GM12864 (cell line): ENCODE results near the gene ADM.
"Not testable (repeated sequence)": the region's sequence is repeated elsewhere in the genome, so short reads cannot be mapped to it uniquely, and the experiment has no call there.

Experiments
- DNase-seq: peaks from one replicate; pipeline ENCODE4 v3.0.0-alpha.2; 2011; ENCODE audit warnings: low read depth
- H3K4me3 ChIP-seq: 2 replicates; pipeline ENCODE4 v1.5.1; 2011; ENCODE audit warnings: mild to moderate bottlenecking, low read depth, low read length, control low read depth
- CTCF ChIP-seq: IDR thresholded peaks from 2 replicates; pipeline ENCODE4 v1.5.1; 2011; ENCODE audit warnings: low read depth, mild to moderate bottlenecking, moderate library complexity, low read length, control low read depth, inconsistent platforms; ENCODE audit errors: missing control alignments

Gene ADM, protein sequence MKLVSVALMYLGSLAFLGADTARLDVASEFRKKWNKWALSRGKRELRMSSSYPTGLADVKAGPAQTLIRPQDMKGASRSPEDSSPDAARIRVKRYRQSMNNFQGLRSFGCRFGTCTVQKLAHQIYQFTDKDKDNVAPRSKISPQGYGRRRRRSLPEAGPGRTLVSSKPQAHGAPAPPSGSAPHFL

GRCh38 chr11:10304495-10305261 is at the start of gene ADM:
ADM (plus strand) TSS chr11:10305073; CDS start chr11:10305701, 628 bp downstream.
- peak within 1 kb of the TSS; percentile 74 for H3K4me3 ChIP-seq
- no peak for DNase-seq
- TF ChIP-seq CTCF: peak; percentile 49

GRCh38 chr11:10255388-10256125 is 49.3 kb upstream of the ADM start:
- no peak for DNase-seq
- H3K4me3 ChIP-seq: no peak overlapping the region
- TF ChIP-seq CTCF: no peak

DNA sequence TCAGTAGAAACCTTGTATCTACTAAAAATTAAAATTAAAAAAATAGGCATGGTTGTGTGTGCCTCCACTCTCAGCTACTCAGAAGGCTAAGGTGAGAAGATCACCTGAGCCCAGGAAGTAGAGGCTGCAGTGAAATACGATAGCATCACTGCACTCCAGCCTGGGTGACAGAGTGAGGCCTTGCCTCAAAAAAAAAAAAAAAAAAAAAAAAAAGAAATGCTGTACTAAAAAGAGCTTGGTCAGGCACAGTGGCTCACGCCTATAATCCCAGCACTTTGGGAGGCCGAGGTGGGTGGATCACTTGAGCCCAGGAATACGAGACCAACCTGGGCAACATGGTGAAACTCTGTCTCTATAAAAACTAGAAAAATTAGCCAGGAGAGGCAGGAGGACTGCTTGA is 47.4 kb upstream of the ADM start:
- H3K4me3 ChIP-seq: no peak overlapping the region
- no peak for TF ChIP-seq CTCF
- DNase-seq: no peak

DNA sequence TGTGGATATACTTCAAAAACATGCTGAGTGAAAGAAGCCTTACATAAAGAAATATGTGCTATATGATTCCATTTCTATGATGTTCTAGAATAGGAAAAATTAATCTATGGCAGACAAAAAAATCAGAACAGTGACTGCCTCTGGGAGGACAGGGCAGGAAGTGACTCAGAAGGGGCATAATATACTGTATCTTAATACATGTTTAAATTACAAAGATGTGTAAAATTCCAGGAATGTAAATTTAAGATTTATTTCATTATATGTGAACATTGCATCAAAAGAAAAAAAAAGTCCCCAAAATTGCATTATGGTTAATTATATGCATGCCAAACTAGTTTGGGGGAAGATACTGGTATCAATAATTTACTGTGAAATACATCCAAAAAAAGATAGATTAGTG is 43.1 kb upstream of the ADM start:
- no peak for TF ChIP-seq CTCF
- H3K4me3 ChIP-seq: no peak overlapping the region
- no peak for DNase-seq

- no peak for DNase-seq
- no peak for TF ChIP-seq CTCF
- H3K4me3 ChIP-seq: no peak overlapping the region
Observed at GRCh38 chr11:10263929-10264328, 40.9 kb upstream of the ADM start.

DNA sequence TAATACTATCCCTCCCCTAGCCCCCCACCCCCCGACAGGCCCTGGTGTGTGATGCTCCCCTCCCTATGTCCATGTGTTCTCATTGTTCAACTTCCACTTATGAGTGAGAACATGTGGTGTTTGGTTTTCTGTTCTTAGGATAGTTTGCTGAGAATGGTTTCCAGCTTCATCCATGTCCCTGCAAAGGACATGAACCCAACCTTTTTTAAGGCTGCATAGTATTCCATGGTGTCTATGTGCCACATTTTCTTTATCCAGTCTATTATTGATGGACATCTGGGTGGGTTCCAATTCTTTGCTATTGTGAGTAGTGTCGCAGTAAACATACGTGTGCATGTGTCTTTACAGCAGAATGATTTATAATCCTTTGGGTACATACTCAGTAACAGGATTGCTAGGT is 40.2 kb upstream of the ADM start:
- not testable (repeated sequence) for DNase-seq, H3K4me3 ChIP-seq

- DNase-seq: no peak
- TF ChIP-seq CTCF: no peak
Observed at GRCh38 chr11:10265936-10266335, 38.9 kb upstream of the ADM start.

More at GRCh38 chr11:10265936-10266335, 38.9 kb upstream of the ADM start:
- no peak overlapping the region for H3K4me3 ChIP-seq
